NOMO-1 treated with DMSO at 0.1 percent for 48 hours (cell line): ENCODE data around the gene APCDD1.
"Not testable (repeated sequence)": the region's sequence is repeated elsewhere in the genome, so short reads cannot be mapped to it uniquely, and the experiment has no call there.

Experiments
- DNase-seq: peaks from one replicate; lab custom pipeline; 2025; ENCODE audit not compliant: unreplicated experiment; lab: John Stamatoyannopoulos, UW

Gene APCDD1

GRCh38 chr18:10487154-10487553 is 32.7 kb downstream of the APCDD1 start:
- no peak for DNase-seq

DNA sequence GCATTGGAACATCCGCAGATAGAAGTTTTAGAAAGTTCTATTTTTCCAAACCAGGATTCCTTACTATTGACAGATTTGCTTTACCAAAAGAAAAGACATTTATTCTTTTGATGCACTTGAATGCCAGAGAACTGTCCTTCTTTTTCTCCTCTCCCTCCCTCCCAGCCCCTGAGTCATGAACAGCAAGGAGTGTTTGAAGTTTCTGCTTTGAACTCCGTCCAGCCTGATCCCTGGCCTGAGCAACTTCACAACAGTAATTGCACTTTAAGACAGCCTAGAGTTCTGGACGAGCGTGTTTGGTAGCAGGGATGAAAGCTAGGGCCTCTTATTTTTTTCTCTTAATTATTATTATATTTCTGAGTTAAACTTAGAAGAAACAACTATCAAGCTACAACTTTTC is 33.6 kb downstream of the APCDD1 start:
- DNase-seq: no peak

GRCh38 chr18:10490401-10491165 is 36.1 kb downstream of the APCDD1 start:
- DNase-seq: peak; percentile 25

GRCh38 chr18:10495936-10496335 is 41.5 kb downstream of the APCDD1 start:
- no peak for DNase-seq

GRCh38 chr18:10497206-10497749 is 42.8 kb downstream of the APCDD1 start:
- no peak for DNase-seq

GRCh38 chr18:10499230-10499629 is 44.8 kb downstream of the APCDD1 start:
- DNase-seq: peak; percentile 92

GRCh38 chr18:10500038-10500437 is 45.6 kb downstream of the APCDD1 start:
- DNase-seq: no peak

DNA sequence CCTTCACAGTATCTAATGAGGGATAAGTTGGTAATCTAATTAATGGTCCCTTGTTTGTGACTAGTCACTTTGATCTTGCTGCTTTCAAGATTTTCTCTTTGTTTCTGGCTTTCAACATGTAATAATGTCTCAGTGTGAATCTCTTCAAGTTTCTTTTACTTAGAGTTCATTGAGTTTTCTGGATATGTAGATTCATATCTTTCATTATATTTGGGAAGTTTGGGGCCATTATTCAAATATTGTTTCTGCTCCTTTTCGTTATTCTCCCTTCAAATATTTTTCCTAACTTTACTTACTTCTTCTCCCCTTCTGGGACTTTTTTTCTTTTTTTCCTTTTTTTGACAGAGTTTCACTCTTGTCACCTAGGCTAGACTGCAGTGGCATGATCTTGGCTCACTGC is 50.3 kb downstream of the APCDD1 start:
- DNase-seq: no peak

DNA sequence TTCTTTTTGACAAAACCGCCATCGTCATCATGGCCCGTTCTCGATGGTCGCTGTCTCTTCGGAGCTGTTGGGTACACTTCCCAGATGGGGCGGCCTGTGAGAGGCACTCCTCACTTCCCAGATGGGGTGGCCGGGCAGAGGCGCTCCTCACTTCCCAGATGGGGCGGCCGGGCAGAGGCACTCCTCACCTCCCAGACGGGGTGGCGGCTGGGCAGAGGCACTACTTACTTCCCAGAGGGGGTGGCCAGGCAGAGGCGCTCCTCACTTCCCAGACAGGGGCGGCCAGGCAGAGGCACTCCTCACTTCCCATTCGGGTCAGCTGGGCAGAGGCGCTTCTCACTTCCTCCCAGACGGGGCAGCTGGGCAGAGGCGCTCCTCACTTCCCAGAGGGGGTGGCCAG is 51.5 kb downstream of the APCDD1 start:
- not testable (repeated sequence) for DNase-seq

DNA sequence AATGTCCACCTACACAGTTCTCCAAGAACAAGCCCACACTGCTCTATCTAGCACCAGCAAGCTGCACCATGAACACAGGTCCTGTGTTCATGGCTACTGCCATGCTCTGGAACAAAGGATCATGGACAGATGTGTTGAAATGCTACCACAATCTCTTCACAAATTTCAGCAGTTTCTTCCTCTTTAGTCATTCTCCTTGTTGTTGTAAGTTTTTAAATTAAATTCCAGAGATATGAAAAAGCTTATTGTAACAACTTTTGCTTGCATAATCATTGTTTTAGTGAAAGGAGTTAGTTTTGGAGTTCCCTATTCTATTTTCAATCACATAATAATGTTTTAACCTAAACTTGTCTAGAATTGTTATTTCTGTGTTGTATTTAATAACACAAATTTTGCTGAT is 54.2 kb downstream of the APCDD1 start:
- no peak for DNase-seq

DNA sequence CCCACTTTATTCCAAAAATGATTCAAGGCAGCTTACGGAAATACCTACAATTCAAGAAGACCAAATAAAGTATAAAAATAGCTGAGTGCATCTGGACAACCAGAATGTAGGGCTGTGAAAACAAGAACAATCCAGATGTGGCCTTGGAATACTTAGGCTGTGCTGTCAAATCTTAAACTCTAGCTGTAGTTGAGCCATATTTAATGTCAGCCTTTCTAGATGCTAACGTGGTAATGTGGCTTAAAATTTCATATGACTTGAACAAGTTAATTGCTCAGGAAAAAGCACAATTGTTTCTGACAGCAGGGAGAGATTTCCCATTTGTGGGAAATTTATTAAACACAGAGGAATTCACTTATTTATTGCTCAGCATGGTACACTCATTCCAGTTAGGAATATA is 56.8 kb downstream of the APCDD1 start:
- DNase-seq: no peak

DNA sequence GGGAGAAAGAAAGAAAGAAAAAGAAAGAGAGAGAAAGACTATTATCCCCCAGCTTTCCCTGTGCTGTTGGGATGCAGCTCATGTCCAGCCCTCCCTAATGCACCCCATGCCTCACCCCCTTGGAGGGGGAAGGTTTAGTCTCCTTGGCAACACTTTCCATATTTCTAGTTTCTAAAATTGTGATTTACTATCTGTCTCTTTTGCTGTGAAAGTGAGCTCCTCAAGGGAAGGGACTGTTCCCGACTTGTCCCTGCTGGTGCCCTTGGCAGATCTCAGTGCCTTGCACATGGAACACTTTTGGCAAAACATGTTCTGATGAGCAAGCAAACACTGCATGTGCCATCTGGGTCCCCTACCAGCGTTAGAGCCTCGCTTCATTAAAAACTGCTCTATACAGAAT is 59.6 kb downstream of the APCDD1 start:
- no peak for DNase-seq

- no peak for DNase-seq
These were observed 60.2 kb downstream of the APCDD1 start for GRCh38 chr18:10514601-10515000.

DNA sequence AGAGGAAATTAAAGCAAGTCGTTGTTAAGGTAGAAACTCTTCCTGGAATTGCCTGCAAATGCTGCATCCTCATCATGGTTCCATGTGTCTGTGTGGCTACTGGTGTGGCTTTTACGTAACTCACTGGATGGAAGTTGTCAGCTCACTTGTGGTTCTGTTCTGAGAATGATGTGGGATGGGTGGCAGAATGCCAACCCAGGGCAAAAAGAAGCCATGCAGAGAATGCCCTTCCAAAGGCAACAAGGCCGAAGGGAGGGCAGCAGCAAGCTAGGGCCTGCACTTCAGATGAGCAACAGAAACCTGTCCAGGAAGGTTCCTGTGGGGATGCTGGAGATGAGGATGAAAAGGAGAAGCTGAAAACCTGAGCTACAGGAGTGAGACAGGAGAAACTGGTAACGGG is 61.0 kb downstream of the APCDD1 start:
- no peak for DNase-seq

- no peak for DNase-seq
These were observed 61.6 kb downstream of the APCDD1 start for GRCh38 chr18:10516078-10516477.

DNA sequence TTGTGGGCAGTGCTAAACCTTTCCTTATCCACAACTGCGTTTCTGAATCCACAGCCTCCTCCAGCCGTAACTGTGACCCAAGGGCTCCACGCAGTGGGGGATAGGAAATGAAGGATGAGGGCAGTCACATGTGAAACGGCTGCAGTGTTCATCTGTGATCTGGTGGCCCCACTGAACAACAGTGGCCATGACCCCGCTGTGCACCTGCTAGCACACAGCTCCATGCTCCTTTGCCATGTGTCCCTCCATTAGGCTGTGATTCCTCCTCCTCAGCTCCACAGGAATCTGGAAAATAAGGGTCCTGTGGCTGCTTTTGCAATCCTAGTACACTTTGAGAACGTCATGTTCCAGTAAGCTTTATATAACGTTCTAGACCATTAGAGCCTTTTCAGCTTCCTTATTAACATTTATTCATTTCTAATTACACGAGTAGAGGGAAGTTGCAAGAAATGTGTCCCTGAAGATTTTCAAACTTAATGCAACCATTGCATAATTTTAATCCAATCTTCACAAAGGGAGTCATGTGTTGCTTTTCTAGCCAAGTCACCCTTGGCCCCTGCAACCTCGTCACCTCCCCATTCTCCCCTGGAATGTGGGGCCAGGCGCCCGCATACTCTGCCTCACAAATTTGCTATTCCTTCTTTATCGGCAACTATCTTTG is 64.3 kb downstream of the APCDD1 start:
- peak; percentile 78 for DNase-seq

GRCh38 chr18:10519366-10519765 is 64.9 kb downstream of the APCDD1 start:
- DNase-seq: no peak

DNA sequence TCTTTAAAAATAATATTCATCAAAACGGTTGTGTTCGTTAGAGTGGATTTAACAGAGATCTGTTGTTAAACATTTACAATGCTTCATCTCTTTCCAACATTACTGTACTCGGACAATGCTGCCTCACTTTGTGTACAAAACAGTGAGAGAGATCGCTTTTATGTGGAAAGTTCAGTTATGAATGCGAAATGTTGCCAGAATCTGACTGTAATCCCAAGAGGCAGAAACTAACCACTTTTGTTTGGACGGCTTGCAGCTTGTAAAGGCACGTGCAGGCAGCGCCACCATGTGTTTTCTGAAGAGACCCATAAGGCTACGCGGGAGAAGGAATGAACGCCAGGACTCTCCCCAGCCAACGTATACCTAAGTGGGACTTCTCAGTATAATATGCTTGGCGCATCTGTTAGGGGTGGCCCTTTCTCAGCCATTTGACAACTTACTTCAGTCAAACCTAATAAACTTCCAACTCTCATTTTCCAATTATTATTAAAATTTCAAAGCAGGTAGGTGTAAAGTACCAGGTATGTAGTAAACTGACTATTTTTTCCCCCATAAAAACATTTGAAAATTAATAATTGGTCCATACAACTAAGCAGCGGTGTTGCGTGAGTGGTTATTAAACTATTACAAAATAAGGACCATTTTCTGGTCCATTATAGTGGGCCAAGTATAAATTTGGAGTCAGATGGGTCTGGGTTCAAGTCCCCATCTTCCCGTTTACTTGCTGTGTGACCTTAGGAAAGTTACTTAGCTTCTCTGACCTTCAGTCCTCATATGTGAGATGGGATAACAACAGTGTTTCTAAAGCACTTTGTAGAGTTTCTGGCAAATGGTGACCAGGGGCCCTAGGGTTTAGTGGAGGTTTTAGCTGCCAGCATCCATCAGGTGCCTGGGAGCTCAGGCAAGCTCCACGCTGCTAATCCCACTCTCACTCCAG is 65.8 kb downstream of the APCDD1 start:
- peak; percentile 86 for DNase-seq

- no peak for DNase-seq
These were observed 67.1 kb downstream of the APCDD1 start for GRCh38 chr18:10521566-10521965.

DNA sequence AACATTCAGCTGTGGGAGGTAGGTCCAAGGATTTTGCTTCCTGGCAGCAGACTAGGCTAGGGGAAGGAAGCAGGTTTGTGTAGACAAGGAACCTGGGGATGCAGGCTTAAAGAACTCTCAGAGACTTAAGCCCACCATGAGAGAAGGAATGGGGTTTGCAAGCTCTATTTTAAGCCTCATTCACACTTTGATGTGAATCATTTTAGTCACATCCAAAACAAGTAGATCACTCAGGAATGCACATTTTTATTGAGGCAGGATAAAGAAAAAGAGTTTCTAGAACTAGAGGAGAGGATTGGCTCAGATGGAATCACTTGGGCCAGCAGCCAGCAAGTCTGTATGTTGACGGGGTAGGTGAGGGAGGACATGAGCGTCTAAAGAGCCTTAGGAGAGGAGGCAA is 68.1 kb downstream of the APCDD1 start:
- no peak for DNase-seq

- DNase-seq: no peak
These were observed 69.1 kb downstream of the APCDD1 start for GRCh38 chr18:10523544-10523943.
